ENCODE results near the gene TLK1.

TLK1 gene

GRCh38 chr2:171160119-171160955 is at the start of gene TLK1:
TSS of gene TLK1 (minus strand) at chr2:171160893. CDS start at chr2:171160428, 465 bp downstream.
- peak; percentile 75 for DNase-seq

- no peak for DNase-seq
Measured at GRCh38 chr2:171210216-171210863, 49.6 kb upstream of the TLK1 start.

GRCh38 chr2:171208657-171209056 is 48.0 kb upstream of the TLK1 start:
- DNase-seq: no peak

GRCh38 chr2:171206422-171207115 is 45.9 kb upstream of the TLK1 start:
- DNase-seq: no peak

- no peak for DNase-seq
Measured at GRCh38 chr2:171205551-171205950, 44.9 kb upstream of the TLK1 start.

- DNase-seq: no peak
Measured at GRCh38 chr2:171201767-171202166, 41.1 kb upstream of the TLK1 start.

GRCh38 chr2:171201271-171201670 is 40.6 kb upstream of the TLK1 start:
- DNase-seq: no peak

- no peak for DNase-seq
Measured at GRCh38 chr2:171200469-171200868, 39.8 kb upstream of the TLK1 start.

- DNase-seq: no peak
Measured at GRCh38 chr2:171191021-171191420, 30.3 kb upstream of the TLK1 start.

- no peak for DNase-seq
Measured at GRCh38 chr2:171187819-171188218, 27.1 kb upstream of the TLK1 start.

- DNase-seq: no peak
Measured at GRCh38 chr2:171187177-171187576, 26.5 kb upstream of the TLK1 start.

- DNase-seq: no peak
Measured at GRCh38 chr2:171185941-171186340, 25.2 kb upstream of the TLK1 start.

- no peak for DNase-seq
Measured at GRCh38 chr2:171185165-171185818, 24.6 kb upstream of the TLK1 start.

- DNase-seq: no peak
Measured at GRCh38 chr2:171181064-171182049, 20.7 kb upstream of the TLK1 start.

GRCh38 chr2:171180229-171180930 is 19.7 kb upstream of the TLK1 start:
- no peak for DNase-seq

GRCh38 chr2:171178993-171179392 is 18.3 kb upstream of the TLK1 start:
- no peak for DNase-seq

GRCh38 chr2:171176516-171176915 is 15.8 kb upstream of the TLK1 start:
- no peak for DNase-seq

GRCh38 chr2:171174075-171174474 is 13.4 kb upstream of the TLK1 start:
- no peak for DNase-seq

- no peak for DNase-seq
Measured at GRCh38 chr2:171173087-171173486, 12.4 kb upstream of the TLK1 start.

- no peak for DNase-seq
Measured at GRCh38 chr2:171171808-171172207, 11.1 kb upstream of the TLK1 start.

GRCh38 chr2:171169839-171170238 is 9.1 kb upstream of the TLK1 start:
- no peak for DNase-seq

Data from activated CD8-positive, alpha-beta memory T cell treated with anti-CD3 and anti-CD28 coated beads, Interleukin-2, amount 50 U/mL, for 4 hours (primary cell).